Measurements from ENCODE around the gene NLGN2.
A peak's percentile ranks its signal among the peaks of the same experiment; 100 is the strongest.

Gene NLGN2

GRCh38 chr17:7413346-7413985, 5.8 kb downstream of the NLGN2 start:
- no peak for DNase-seq (ENCODE audit: low read depth in 2 of 3, low spot score in 2 of 3)

DNA sequence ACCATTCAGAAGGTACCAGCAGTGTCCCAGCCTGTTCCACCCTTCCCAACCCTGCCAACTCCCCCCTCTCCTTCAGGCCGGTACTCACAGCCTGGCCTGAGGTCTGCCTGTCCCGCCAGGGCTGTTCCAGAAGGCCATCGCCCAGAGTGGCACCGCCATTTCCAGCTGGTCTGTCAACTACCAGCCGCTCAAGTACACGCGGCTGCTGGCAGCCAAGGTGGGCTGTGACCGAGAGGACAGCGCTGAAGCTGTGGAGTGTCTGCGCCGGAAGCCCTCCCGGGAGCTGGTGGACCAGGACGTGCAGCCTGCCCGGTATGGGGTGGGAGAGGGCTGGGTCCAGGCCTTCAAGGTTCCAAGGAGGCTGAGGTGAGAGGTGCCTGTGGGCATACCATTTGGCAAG, 7.2 kb downstream of the NLGN2 start:
- no peak for DNase-seq (ENCODE audit: low read depth in 2 of 3, low spot score in 2 of 3)

DNA sequence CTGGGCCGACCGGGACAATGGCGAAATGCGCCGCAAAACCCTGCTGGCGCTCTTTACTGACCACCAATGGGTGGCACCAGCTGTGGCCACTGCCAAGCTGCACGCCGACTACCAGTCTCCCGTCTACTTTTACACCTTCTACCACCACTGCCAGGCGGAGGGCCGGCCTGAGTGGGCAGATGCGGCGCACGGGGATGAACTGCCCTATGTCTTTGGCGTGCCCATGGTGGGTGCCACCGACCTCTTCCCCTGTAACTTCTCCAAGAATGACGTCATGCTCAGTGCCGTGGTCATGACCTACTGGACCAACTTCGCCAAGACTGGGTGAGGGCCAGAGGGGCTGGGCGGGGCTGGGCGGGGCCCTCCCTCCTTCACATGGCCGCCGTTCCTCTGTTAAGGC, 8.1 kb downstream of the NLGN2 start:
- no peak for DNase-seq (ENCODE audit: low read depth in 2 of 3, low spot score in 2 of 3)

DNA sequence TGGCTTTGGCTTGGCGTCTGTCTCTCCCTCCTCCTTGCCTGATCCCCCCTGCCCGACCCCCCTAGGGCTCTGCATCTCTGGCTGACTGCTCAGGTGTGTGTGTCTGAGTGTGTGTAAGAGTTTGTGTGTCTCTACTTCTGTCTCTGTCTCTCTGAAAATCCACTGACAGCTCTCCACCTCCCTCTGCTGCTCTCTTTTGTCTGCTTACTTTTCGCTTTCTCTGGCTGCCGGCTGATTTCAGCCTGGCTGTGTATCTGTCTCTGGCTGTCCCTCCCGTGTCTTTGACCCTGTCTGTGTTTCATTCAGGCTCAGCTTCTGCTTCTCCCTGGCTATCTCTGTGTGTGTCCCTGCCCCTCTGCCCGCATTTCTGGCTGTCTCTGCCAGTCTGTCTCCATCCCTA, 8.7 kb downstream of the NLGN2 start:
- no peak for DNase-seq (ENCODE audit: low read depth in 2 of 3, low spot score in 2 of 3)

DNA sequence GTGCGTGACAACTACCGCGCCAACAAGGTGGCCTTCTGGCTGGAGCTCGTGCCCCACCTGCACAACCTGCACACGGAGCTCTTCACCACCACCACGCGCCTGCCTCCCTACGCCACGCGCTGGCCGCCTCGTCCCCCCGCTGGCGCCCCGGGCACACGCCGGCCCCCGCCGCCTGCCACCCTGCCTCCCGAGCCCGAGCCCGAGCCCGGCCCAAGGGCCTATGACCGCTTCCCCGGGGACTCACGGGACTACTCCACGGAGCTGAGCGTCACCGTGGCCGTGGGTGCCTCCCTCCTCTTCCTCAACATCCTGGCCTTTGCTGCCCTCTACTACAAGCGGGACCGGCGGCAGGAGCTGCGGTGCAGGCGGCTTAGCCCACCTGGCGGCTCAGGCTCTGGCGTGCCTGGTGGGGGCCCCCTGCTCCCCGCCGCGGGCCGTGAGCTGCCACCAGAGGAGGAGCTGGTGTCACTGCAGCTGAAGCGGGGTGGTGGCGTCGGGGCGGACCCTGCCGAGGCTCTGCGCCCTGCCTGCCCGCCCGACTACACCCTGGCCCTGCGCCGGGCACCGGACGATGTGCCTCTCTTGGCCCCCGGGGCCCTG, 9.5 kb downstream of the NLGN2 start:
- DNase-seq (ENCODE audit: low read depth in 2 of 3, low spot score in 2 of 3) = no peak

- DNase-seq (ENCODE audit: low read depth in 2 of 3, low spot score in 2 of 3) = no peak
Observed at GRCh38 chr17:7418472-7419152, 11.0 kb downstream of the NLGN2 start.

- no peak for DNase-seq (ENCODE audit: low read depth in 2 of 3, low spot score in 2 of 3)
Observed at GRCh38 chr17:7419819-7420610, 12.4 kb downstream of the NLGN2 start, which contains the start of gene SPEM1. TSS of gene SPEM1 (plus strand) at chr17:7420324. CDS start at chr17:7420385, 61 bp downstream.

DNA sequence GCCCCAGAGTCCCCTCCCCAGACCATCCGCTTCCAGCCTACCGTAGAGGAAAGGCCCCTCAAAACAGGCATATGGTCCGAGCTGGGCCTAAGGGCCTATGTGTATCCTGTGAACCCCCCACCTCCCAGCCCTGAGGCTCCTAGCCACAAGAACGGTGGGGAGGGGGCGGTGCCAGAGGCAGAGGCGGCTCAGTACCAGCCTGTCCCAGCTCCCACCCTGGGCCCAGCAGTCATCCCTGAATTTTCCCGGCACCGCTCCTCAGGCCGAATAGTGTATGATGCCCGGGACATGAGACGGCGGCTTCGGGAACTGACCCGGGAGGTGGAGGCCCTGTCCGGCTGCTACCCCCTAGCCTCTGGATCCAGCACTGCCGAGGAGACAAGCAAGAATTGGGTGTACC, 13.5 kb downstream of the NLGN2 start:
- DNase-seq (ENCODE audit: low read depth in 2 of 3, low spot score in 2 of 3) = no peak

- DNase-seq (ENCODE audit: low read depth in 2 of 3, low spot score in 2 of 3) = no peak
Observed at GRCh38 chr17:7423679-7424078, 16.0 kb downstream of the NLGN2 start.

GRCh38 chr17:7425316-7425715, 17.7 kb downstream of the NLGN2 start, which contains the start of gene SPEM2:
TSS of gene SPEM2 (plus strand) at chr17:7425616. CDS start at chr17:7425689, 73 bp downstream.
- no peak for DNase-seq (ENCODE audit: low read depth in 2 of 3, low spot score in 2 of 3)

GRCh38 chr17:7425756-7426155, 18.1 kb downstream of the NLGN2 start:
- no peak for DNase-seq (ENCODE audit: low read depth in 2 of 3, low spot score in 2 of 3)

- DNase-seq (ENCODE audit: low read depth in 2 of 3, low spot score in 2 of 3) = no peak
Observed at GRCh38 chr17:7426203-7426863, 18.7 kb downstream of the NLGN2 start.

- no peak for DNase-seq (ENCODE audit: low read depth in 2 of 3, low spot score in 2 of 3)
Observed at GRCh38 chr17:7426896-7427489, 19.3 kb downstream of the NLGN2 start.

- DNase-seq (ENCODE audit: low read depth in 2 of 3, low spot score in 2 of 3) = no peak
Observed at GRCh38 chr17:7427549-7427948, 19.9 kb downstream of the NLGN2 start.

DNA sequence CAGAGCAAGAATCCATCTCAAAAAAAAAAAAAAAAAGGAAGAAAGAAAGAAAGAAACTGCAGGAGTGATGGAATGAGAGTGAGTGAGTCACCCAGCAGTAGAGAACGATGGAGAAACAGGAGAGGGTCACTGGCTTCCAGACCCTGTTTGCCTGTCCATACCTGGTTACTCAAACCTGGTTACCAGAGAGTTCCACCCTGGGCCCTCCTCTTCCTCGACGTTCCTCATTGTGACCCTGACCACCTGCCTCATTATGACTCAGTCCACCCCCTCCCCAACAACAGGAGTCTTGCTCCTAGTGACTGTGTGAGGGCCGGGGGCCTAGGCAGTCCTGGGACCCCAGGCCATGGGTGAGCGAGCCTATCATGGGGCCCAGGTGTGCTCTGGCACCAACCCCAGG, 20.9 kb downstream of the NLGN2 start, which contains the start of gene SPEM3:
Gene SPEM3, plus strand, starts transcription at position 301 of the 400 bp plus-strand sequence. Its CDS starts 46 bp downstream, at position 347.
- no peak for DNase-seq (ENCODE audit: low read depth in 2 of 3, low spot score in 2 of 3)

DNA sequence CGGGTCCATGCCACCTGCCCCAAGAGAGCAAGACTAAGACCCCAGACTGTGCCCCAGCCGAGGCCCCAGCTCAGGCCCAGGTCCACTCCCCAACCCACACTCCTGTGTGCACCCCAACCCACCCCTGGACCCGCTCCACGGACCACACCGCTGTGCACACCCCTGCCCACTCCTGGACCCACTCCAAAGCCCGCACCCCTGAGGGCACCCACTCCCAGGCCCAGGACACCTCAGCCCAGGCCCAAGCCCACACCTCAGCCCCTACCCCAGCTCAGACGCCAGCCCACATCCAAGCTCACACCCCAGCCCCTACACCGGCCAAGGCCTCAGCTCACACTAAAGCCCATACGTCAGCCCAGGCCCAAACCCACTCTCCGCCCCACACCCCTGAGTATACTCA, 22.1 kb downstream of the NLGN2 start:
- DNase-seq (ENCODE audit: low read depth in 2 of 3, low spot score in 2 of 3) = no peak

- no peak for DNase-seq (ENCODE audit: low read depth in 2 of 3, low spot score in 2 of 3)
Observed at GRCh38 chr17:7431231-7431630, 23.6 kb downstream of the NLGN2 start.

DNA sequence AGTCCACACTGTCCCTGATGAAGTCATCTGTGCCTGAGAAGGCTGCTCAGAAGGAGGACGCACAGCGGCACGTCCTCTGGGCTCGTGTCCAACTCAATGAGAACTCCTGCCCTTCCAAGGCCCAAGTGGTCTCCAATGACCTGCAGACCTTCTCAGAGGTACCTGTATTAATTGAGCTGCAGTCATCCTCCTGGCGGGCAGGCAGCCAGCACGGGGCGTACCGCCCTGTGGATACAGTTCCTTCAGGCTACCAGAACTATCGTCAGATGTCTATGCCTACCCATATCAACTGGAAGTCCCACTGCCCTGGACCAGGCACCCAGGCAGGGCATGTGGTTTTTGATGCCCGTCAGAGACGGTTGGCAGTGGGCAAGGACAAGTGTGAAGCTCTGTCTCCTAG, 24.7 kb downstream of the NLGN2 start:
- DNase-seq (ENCODE audit: low read depth in 2 of 3, low spot score in 2 of 3) = no peak

GRCh38 chr17:7435676-7436555, 28.3 kb downstream of the NLGN2 start:
- peak in 1 of 3 experiments; percentile 39 for DNase-seq (ENCODE audit: low read depth in 2 of 3, low spot score in 2 of 3)

All from activated CD8-positive, alpha-beta memory T cell treated with anti-CD3 and anti-CD28 coated beads for 48 hours (primary cell).